ENCODE results near the gene CD300E.
A peak's percentile ranks its signal among the peaks of the same experiment; 100 is the strongest.

Gene CD300E

GRCh38 chr17:74603037-74603635 is 20.4 kb downstream of the CD300E start:
- intact Hi-C loops (cut with micrococcal nuclease), result loop anchor here (5.0 to 10.0 kb wide), 3 partner anchors 34 to 228 kb away; partner anchors contain the start of gene CD300C
- peaks cover 11% of the 10 kb centered on the region for H3K9me3 Mint-ChIP-seq
- H3K27me3 Mint-ChIP-seq, result peaks cover 27% of the 10 kb centered on the region
- H3K36me3 Mint-ChIP-seq (ENCODE audit: low read depth), result peaks cover 8% of the 10 kb centered on the region
- H3K4me3 Mint-ChIP-seq, result no peak overlapping the region
- H3K4me1 Mint-ChIP-seq (ENCODE audit: low read depth), result peaks cover 98% of the 10 kb centered on the region
- peak overlapping the region; percentile 41 for H3K27ac Mint-ChIP-seq

GRCh38 chr17:74601944-74602572 is 21.5 kb downstream of the CD300E start:
- Mint-ChIP-seq H3K4me1 (ENCODE audit: low read depth) (peaks cover 94% of the 10 kb centered on the region), H3K27ac (peak overlapping the region; percentile 64)
- intact Hi-C loops (cut with micrococcal nuclease), result loop anchor here (5.0 to 10.0 kb wide), 3 partner anchors 35 to 227 kb away; partner anchors contain the start of gene CD300C

GRCh38 chr17:74599448-74599939 is 24.0 kb downstream of the CD300E start:
- peak overlapping the region; percentile 30 for H3K4me3 Mint-ChIP-seq
- intact Hi-C loops (cut with micrococcal nuclease), result loop anchor here (1.0 kb wide), 1 partner anchor 33 kb away; no protein-coding TSS in a partner anchor
- peaks cover 23% of the 10 kb centered on the region for H3K27me3 Mint-ChIP-seq
- peak overlapping the region; percentile 69 for H3K27ac Mint-ChIP-seq
- no peaks in the 10 kb centered on the region for H3K9me3 Mint-ChIP-seq
- H3K36me3 Mint-ChIP-seq (ENCODE audit: low read depth), result no peaks in the 10 kb centered on the region
- peaks cover 86% of the 10 kb centered on the region for H3K4me1 Mint-ChIP-seq (ENCODE audit: low read depth)

More at GRCh38 chr17:74601944-74602572, 21.5 kb downstream of the CD300E start:
- Mint-ChIP-seq H3K9me3 (peaks cover 4% of the 10 kb centered on the region), H3K36me3 (ENCODE audit: low read depth) (peaks cover 3% of the 10 kb centered on the region), H3K4me3 (no peak overlapping the region), H3K27me3 (peaks cover 20% of the 10 kb centered on the region)

GRCh38 chr17:74599023-74599399 is 24.5 kb downstream of the CD300E start:
- peak overlapping the region; percentile 5 for H3K4me3 Mint-ChIP-seq
- intact Hi-C loops (cut with micrococcal nuclease), result loop anchor here (1.0 kb wide), 1 partner anchor 33 kb away; no protein-coding TSS in a partner anchor
- peak overlapping the region; percentile 69 for H3K27ac Mint-ChIP-seq
- H3K9me3 Mint-ChIP-seq, result no peaks in the 10 kb centered on the region
- H3K36me3 Mint-ChIP-seq (ENCODE audit: low read depth), result no peaks in the 10 kb centered on the region
- H3K4me1 Mint-ChIP-seq (ENCODE audit: low read depth), result peaks cover 81% of the 10 kb centered on the region
- peaks cover 21% of the 10 kb centered on the region for H3K27me3 Mint-ChIP-seq

GRCh38 chr17:74598346-74599022 is 25.1 kb downstream of the CD300E start:
- Mint-ChIP-seq H3K27ac (peak overlapping the region; percentile 69), H3K4me3 (peak overlapping the region; percentile 5), H3K4me1 (ENCODE audit: low read depth) (peaks cover 76% of the 10 kb centered on the region), H3K27me3 (peaks cover 23% of the 10 kb centered on the region), H3K9me3 (no peaks in the 10 kb centered on the region), H3K36me3 (ENCODE audit: low read depth) (no peaks in the 10 kb centered on the region)
- intact Hi-C loops (cut with micrococcal nuclease), result loop anchor here (1.0 kb wide), 1 partner anchor 32 kb away; no protein-coding TSS in a partner anchor

GRCh38 chr17:74597069-74597790 is 26.3 kb downstream of the CD300E start:
- Mint-ChIP-seq H3K4me1 (ENCODE audit: low read depth) (peaks cover 73% of the 10 kb centered on the region), H3K4me3 (no peak overlapping the region), H3K36me3 (ENCODE audit: low read depth) (no peaks in the 10 kb centered on the region), H3K9me3 (no peaks in the 10 kb centered on the region), H3K27me3 (peaks cover 35% of the 10 kb centered on the region), H3K27ac (no peak overlapping the region)
- intact Hi-C loops (cut with micrococcal nuclease), result no loop called here

- H3K27me3 Mint-ChIP-seq, result peaks cover 33% of the 10 kb centered on the region
- no peak overlapping the region for H3K4me3 Mint-ChIP-seq
- H3K4me1 Mint-ChIP-seq (ENCODE audit: low read depth), result peaks cover 58% of the 10 kb centered on the region
- intact Hi-C loops (cut with micrococcal nuclease), result no loop called here
- H3K9me3 Mint-ChIP-seq, result no peaks in the 10 kb centered on the region
- no peaks in the 10 kb centered on the region for H3K36me3 Mint-ChIP-seq (ENCODE audit: low read depth)
- H3K27ac Mint-ChIP-seq, result no peak overlapping the region
Measured at GRCh38 chr17:74595037-74595750, 28.3 kb downstream of the CD300E start.

GRCh38 chr17:74592087-74592990 is 31.2 kb downstream of the CD300E start, which contains the start of gene CD300LD:
CD300LD (minus strand) TSS chr17:74592283; CDS start chr17:74592202, 81 bp downstream.
- no peak within 1 kb of the TSS for H3K27ac Mint-ChIP-seq
- H3K36me3 Mint-ChIP-seq (ENCODE audit: low read depth), result no peaks in the 10 kb centered on the region
- peaks cover 30% of the 10 kb centered on the region for H3K4me1 Mint-ChIP-seq (ENCODE audit: low read depth)
- intact Hi-C loops (cut with micrococcal nuclease), result no loop called here
- H3K27me3 Mint-ChIP-seq, result peaks cover 51% of the 10 kb centered on the region
- no peaks in the 10 kb centered on the region for H3K9me3 Mint-ChIP-seq
- H3K4me3 Mint-ChIP-seq, result no peak within 1 kb of the TSS

- no peaks in the 10 kb centered on the region for H3K36me3 Mint-ChIP-seq (ENCODE audit: low read depth)
- H3K27me3 Mint-ChIP-seq, result peaks cover 48% of the 10 kb centered on the region
- intact Hi-C loops (cut with micrococcal nuclease), result no loop called here
- no peak overlapping the region for H3K27ac Mint-ChIP-seq
- peaks cover 30% of the 10 kb centered on the region for H3K4me1 Mint-ChIP-seq (ENCODE audit: low read depth)
- H3K9me3 Mint-ChIP-seq, result no peaks in the 10 kb centered on the region
- no peak overlapping the region for H3K4me3 Mint-ChIP-seq
Measured at GRCh38 chr17:74591503-74591902, 32.0 kb downstream of the CD300E start.

- Mint-ChIP-seq H3K4me3 (no peak overlapping the region), H3K36me3 (ENCODE audit: low read depth) (no peaks in the 10 kb centered on the region), H3K4me1 (ENCODE audit: low read depth) (no peaks in the 10 kb centered on the region), H3K27ac (no peak overlapping the region), H3K27me3 (peaks cover 34% of the 10 kb centered on the region), H3K9me3 (no peaks in the 10 kb centered on the region)
- intact Hi-C loops (cut with micrococcal nuclease), result no loop called here
Measured at GRCh38 chr17:74585711-74586110, 37.8 kb downstream of the CD300E start.

GRCh38 chr17:74584292-74585060 is 39.1 kb downstream of the CD300E start:
- Mint-ChIP-seq H3K36me3 (ENCODE audit: low read depth) (no peaks in the 10 kb centered on the region), H3K4me1 (ENCODE audit: low read depth) (peaks cover 11% of the 10 kb centered on the region), H3K27me3 (peaks cover 28% of the 10 kb centered on the region), H3K4me3 (no peak overlapping the region), H3K27ac (no peak overlapping the region), H3K9me3 (no peaks in the 10 kb centered on the region)
- intact Hi-C loops (cut with micrococcal nuclease), result no loop called here

GRCh38 chr17:74582633-74583032 is 40.9 kb downstream of the CD300E start:
- Mint-ChIP-seq H3K36me3 (ENCODE audit: low read depth) (no peaks in the 10 kb centered on the region), H3K9me3 (no peaks in the 10 kb centered on the region), H3K4me1 (ENCODE audit: low read depth) (peaks cover 17% of the 10 kb centered on the region), H3K27me3 (peaks cover 23% of the 10 kb centered on the region), H3K4me3 (no peak overlapping the region), H3K27ac (no peak overlapping the region)
- intact Hi-C loops (cut with micrococcal nuclease), result no loop called here

Data from dendritic cell treated with granulocyte-macrophage colony-stimulating factor and Interleukin-4, amounts not matched to agents 40 ng/mL and 50 ng/mL, for 4 days (primary cell).